Mucosa of gallbladder (tissue), 1 donor: ENCODE results near the gene ANKRD13A. TPM values are rescaled to one million over a fixed set of nuclear protein-coding genes. Genes with fewer than 3 reads are reported as not detected.

ENCODE experiments used
- DNase-seq: peaks from one replicate; pipeline ENCODE4 v3.0.0-alpha.2; 2020; ENCODE audit warnings: low spot score
- total RNA-seq: library from RNA; stranded (reverse); gene quantifications from one replicate; pipeline ENCODE4 v1.2.1, GENCODE V29; 2021
- donor health status: DM: no; HTN: no; CAD: no.

Gene ANKRD13A
- 54.3 TPM for total RNA-seq

DNA sequence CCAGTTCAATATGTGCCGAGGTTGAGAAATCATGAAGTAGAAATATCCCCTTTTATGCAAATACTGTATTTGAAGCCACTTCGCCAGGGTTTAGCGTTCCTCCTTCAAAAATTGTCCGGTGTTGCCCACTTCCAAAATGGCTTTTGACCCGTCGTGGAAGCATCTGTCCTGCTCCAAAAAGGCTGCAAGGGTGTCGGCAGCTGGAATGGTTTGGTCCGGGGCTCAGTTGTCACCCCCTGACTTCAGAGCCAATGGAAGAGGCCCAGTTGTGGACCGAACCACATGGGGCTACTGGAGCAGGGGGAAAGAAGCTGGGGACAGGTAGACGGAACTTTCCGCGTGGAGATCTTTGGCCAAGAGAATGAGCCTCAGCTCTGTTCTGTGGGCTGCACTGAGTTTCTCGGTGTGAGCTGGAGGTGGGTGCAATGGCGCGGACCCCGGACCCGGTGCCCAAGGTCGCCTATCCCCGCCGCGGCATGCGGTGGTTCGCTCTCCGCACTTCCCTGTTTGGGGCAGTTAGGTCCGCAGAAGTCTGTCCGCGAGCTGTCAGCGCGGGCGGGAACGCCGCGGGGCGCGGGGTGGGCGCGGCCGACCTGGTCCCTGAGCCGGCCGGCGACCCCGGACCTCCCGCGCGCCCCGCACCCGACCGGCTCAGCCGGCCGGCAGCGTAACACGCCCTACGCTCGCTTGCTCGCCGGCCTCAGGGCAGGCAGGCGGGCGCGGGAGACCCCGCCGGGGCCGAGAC is at the start of gene ANKRD13A:
Gene ANKRD13A, plus strand, starts transcription at position 527 of the 745 bp plus-strand sequence. CDS start 259 bp downstream, outside the sequence.
- peak; percentile 91 for DNase-seq

DNA sequence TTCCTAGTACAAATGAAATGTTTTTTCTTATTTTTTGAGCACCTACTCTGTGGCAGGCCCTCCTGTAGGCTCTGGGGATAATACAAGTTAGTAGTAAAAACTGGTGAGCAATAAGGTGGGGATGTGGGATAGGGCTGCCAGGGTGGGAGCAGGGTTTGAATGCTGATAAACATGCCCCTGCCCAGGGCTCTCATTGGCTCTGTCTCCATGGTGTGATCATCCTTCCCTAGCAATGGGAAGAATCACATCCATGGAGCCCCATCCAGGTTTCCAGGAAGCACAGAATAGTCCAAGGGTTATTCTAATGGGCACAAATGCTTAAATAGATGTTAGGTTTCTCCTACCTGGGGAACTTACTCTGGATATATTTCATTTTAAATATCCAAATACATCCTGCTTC is 48.6 kb upstream of the ANKRD13A start:
- DNase-seq = no peak

DNA sequence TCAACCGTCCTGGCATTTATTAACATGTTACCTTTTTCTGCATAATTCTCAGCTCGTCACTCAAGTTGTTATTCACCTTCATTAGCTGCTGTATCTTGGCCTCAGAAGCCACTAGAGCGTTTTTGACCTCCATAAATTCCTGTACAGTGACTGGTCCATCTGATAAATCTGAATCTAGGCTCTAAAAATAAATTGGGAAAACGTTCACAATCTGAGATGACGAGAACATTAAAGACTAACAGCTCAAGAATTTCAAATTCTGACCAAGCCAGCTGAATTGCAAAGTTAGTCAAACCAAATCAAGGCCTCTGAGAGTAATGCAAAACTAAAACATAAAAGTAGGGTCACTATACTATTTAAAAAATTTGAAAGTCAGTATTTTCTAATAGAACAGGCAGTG is 48.1 kb upstream of the ANKRD13A start:
- DNase-seq = no peak

DNA sequence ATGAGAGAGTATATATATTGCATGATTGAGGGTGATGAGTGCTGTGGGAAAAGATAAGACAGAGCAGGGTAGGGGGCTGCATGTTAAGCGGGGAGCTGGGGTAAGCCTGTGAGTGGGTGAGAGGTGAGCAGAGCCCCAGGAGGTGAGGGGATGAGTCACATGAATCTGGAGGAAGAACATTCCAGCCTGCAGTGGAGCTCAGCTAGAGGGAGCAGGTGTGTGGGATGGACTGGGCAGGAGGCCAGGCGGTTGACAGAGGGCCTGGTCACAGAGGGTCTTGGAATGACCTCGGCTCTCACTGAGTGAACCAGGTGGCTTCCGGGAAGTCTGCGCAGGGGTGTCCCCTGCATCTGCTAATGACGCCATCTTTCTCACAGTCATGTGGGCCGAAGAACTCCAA is 47.5 kb upstream of the ANKRD13A start:
- no peak for DNase-seq

DNA sequence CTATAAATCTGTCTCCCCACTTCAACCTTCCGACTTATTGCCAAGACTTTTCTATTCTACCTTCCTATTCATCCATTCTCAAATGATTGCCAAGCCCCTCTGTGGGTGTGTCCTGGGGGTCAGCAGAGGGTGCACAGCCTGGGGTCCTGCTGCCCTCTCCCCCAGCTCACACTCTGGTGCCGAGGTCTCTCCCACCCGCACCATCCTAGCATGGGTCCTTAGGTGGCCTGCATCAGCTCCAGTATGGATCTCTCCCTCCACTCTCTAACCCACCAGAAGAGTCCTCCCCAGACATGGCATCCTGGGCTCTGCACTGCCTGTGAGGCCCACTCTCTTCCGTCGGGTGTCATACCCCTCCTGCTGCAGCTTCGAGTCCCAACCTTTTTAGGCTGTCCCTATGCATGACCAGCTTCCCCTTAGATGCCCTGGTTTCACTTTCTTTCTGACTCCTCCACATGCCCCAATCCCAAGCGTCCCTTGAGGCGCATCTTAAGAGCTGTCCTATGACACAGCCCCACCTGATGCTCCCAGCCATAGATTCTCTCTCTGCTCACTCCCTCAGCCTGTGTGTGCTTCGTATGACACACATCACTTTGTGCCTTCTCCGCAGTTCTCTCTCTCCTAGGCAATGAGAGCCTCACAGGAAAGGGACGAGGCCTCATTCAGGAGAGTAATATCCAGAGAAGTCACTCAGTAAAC is 46.9 kb upstream of the ANKRD13A start:
- DNase-seq = no peak

DNA sequence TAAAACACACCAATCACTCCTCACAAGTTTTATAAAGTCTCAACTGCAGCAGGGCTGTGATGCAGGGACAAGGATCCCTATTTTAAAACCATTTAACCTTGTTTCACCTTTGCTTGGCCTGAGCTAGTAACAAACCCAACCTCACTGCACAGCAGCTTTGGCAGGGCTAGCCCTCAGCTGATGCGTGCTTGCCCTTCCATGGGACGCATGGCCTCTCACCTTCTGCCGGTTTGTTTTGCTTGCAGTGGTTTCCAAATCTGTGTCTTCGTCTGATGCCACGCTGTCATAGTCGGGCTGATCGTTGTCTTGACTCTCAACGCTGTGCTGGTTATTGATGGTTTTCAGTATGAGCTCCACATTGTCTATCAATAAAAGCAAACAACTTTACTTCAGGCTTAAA is 46.4 kb upstream of the ANKRD13A start:
- DNase-seq = no peak

DNA sequence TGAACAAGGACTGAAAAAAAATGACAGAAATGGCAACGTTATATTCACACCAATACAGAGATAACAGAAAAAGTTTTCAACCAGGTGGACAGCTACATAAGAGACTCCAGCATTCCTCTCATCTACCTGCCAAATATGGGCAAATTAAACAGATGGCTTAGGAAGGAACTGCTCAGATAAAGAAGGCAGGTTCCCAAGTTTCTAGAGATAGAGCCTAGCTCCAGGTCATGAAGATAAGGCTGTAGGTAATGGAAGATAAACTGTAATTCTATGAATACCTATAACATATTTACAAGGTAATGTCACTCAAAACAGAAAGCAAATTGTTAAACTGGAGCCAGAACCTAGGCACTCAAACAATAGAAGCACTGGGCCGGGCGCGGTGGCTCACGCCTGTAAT is 45.6 kb upstream of the ANKRD13A start:
- no peak for DNase-seq

DNA sequence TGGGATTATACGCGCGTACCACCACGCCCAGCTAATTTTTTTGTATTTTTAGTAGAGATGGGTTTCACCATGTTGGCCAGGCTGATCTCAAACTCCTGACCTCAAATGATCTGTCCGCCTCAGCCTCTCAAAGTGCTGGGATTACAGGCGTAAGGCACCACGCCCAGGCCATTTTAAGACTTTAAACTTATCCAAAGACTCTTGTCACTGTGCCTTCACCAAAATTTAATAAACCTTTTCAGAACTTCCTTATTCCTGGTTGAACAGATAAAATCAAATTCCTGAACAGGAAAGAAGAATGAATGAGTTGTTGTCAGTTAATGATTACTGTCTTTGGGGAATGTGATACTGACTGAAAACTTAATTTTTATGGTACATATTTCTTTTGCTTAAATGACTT is 40.9 kb upstream of the ANKRD13A start:
- DNase-seq = no peak

DNA sequence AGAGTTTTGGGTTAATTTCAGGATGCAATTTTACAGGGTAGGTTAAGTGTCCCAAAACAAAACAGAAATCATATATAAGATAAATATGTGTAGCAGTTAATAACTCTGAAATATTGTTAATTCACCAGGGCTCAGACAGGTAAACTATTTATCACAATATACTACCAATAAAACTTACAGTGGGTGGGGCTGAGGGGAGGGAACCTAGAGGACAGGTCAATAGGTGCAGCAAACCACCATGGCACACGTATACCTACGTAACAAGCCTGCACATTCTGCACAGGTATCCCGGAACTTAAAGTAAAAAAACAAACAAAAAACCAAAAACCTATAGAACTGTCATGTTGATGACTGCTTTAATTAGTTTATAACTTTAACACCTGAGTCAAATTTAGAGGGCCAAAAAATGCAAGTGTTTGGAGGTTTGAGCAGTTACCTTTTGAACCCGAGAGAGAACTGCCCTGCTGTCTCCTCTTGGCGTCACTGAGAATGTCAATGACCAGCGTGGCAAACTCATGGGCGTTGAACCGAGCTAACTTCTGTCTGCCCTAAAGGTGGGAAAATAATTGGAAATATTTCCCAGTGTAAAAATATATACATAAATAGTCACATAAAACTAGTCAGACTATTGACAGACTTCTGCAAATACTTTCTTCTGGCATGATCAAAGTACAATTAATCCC is 39.7 kb upstream of the ANKRD13A start:
- no peak for DNase-seq

DNA sequence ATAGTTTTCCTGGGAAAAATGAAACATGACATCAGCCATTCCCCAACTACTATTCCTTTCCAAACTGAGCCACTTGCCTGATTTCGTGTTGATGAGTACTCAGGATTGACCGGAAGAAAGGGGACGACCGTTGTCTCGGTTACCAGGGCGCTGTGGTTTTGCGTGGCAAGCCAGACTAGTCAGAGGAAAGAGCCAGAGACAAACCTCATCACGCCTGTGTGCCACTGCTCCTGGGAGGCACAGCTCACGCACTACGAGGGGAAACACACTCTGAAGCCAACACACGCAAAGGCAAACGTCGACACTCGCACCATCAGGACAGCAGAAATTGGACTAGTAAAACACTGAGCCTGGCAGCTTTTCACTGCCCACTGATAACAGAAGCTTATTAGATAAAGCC is 38.0 kb upstream of the ANKRD13A start:
- no peak for DNase-seq

DNA sequence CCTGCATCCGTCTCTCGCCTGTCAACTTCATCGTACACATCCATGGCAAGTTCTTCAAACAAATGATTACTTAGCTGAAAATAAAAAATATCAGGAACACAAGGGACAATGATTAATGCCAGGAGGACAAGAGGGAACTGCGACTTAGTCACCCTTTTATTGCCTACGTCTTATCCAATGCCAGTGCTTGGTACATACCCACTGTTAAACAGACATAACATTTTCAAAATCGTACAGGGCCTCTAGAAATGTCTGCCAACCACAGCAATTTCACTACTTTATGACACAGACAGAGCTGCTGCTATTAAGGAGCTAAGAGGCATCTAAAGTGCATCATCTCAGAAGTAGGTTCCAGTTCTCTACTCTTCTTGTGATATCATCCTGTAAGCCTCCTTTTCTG is 37.6 kb upstream of the ANKRD13A start:
- DNase-seq = no peak

DNA sequence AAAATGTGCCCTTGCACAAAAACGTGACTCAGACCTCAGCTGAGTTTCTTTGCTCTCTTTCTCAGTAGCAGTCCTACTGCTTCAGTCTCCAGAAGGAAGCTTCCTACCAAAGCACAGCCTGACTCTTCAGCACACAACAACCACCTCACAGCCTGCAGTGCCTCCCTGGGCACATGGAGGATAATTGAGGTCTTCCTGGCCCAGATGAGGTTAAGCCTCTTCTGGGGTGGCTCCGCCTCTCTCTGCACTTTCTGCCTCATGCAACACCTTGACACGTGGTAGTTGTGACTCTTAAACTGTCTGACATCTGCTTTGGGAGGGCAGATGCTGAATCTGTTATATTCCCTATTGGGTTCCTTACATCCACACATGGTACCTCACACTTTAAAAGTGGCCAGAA is 36.8 kb upstream of the ANKRD13A start:
- DNase-seq = no peak

DNA sequence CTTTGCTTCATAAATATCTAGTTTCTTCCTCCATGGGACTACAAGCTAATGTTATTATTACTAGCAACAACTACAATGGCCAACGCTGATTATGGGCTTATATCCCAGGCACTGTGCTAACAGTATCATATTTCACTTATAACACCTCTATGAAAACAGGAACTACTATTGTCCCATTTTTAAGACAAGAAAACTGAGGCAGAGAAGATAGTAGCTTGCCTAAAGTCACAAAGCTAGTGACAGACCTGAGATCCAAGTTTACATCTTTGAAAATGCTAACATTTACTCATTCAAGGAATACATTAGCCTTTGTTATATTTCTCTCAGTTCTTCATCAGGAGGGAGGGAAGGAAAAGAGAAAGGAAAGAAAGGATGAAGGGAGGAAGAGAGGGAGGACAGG is 35.9 kb upstream of the ANKRD13A start:
- no peak for DNase-seq

DNA sequence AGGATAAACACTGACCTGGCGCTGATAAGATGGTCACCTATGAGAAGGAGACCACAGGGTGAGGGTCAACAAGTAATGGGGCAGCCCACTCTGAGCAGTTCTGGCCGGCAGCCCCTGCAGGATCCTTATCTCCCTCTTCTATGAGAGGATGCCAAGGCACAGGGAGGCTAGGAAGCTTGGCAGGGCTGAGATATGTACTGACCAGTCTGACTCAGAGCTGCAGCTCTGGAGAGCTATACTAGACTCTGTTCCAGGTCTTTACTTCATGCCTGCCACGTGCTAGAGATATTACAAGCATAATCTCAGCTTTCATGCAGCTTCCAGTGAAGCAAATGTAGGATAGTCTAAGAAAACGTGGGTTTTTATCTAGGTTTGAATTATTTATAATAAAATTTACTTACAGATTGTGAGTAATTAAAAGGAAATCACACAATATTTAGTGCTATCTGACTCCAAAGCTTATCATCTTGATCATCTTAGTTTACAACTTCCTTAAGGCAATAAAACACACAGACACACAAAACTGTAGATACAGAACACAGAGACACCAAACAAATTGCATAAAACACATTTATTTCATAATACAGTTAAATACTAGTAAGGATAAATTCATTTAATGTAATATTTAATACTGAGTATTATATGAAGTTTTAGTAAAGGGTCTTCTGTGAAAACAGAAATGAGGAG is 35.3 kb upstream of the ANKRD13A start:
- peak; percentile 22 for DNase-seq

DNA sequence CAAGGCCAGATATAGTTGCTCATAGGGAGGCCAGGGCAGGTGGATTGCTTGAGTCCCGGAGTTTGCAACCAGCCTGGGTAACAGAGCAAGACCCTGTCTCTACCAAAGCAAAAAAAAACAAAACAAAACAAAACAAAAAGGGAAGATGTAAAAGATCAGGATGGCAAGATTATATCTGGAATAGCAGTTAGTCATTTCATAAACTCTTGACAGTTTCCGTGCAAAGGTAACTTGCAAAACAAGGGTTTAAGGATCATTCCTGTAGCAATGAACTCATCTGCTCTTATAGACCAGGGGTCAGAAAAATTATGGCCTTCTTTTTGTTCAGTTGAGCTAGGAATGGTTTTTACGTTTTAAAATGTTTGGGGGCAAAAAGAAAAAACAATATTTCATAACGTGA is 32.7 kb upstream of the ANKRD13A start:
- DNase-seq = no peak

DNA sequence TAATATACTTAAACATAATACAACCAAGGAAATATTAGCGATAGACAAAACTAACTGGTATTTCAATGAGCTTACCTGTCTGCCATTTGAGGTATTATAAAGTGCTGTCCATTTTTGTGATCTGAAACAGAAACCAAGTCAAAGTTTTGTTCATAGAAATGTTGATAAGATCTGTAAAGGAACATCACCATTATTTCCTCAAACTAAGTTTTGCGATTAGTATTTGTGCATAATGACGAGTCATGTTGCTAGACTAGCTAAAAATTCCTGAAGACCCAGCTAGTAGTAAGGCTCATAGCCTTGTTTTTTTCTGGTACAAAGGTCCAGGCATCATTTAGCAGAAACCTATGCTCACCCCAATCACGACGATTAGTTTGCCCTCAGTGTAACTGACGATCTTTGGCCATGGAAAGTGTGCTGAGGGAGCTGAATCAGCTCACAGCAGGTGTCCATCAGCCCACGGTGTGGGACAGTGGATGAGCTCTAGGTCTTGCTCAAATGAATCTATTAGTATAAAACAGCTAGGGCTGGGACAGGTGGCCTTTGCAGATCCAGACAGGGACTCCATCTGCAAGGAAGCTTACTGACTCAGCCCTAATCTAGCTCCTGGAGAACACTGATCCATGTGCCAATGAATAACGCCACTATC is 31.7 kb upstream of the ANKRD13A start:
- DNase-seq = no peak

DNA sequence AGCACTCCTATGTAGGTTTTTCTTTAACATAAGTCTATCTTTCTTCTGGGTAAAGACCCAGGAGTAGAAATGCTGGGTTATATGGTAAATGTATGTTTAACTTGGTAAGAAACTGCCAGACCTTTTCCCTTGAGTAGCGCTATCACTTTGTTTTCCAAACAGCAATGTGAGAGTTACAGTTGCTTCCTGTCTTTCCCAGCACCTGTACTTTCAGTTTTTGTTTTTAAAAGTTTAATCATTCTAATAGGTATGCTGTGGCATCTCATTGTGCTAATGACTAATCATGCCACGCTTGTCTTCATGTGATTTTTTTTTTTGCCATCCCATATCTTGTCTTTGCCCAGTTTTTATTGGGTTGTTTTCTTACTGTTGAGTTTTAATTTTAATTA is 31.2 kb upstream of the ANKRD13A start:
- no peak for DNase-seq

DNA sequence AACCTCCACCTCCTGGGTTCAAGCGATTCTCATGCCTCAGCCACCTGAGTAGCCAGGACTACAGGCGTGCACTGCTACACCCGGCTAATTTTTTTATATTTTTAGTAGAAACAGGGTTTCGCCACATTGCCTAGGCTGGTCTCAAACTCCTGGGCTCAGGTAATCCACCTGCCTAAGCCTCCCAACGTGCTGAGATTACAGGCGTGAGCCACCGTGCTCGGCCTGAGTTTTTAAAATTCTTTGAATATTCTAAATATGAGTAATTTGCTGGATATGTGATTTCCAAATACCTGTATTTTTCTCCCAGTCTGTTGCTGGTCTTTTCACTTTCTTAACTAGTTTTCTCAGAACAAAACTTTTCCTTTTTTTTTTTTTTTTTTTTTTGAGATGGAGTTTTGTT is 30.4 kb upstream of the ANKRD13A start:
- DNase-seq = no peak

DNA sequence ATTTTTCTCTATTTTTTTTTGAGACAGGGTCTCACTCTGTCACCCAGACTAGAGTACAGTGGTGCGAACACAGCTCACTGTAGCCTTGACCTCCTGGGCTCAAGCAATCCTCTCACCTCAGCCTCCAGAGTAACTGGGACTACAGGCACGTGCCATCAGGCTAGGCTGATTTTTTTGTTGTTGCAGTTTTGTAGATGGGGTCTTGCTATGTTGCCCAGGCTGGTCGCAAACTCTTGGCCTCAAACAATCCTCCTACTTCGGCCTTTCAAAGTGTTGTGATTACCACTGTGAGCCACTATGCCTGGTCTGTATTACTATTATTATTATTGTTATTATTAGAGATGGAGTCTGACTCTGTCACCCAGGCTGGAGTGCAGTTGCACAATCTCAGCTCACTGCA is 26.4 kb upstream of the ANKRD13A start:
- DNase-seq = no peak

DNA sequence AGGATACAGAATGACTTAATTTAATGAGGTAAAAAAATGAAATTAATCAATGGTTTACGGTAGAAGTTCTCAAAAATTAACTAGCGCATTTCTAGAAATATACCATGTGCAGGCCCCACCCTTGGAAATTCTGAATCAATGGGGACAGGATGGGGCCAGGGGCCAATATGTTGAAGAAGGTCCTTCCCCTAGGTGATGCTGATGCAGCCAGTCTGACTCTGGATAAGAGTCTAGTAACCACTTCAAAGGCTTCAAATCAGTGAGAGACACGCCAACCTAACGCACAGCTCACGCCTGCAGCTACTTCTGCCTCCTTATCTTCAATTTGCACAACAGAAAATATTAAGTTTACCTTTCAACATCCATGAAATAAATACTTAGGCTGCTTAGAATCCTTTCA is 17.9 kb upstream of the ANKRD13A start:
- DNase-seq = no peak

DNA sequence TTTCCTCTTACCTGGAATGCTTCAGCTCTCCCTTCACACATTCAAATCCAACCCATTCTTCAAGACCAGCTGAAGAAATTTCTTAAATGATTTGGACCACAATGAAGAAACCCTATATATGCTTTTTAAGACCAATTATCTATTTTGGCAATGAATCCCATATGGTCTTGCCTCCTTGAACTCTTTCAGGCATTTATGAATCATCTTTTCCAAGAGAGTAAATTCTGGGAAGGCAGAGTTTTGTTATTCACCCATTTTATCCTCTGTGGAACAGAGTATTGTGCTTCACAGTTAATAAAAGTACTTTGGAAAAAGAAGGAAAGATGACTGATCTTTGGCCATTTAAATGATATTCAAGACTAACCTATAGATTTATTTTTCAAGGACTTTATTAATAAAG is 17.0 kb upstream of the ANKRD13A start:
- no peak for DNase-seq
